ENCODE data around the gene LIN54. TPM values are rescaled to one million over a fixed set of nuclear protein-coding genes. Genes with fewer than 3 reads are reported as not detected.
A peak's percentile ranks its signal among the peaks of the same experiment; 100 is the strongest.
"Not testable (repeated sequence)": the region's sequence is repeated elsewhere in the genome, so short reads cannot be mapped to it uniquely, and the experiment has no call there.

The LIN54 gene
- total RNA-seq, 2 experiments from 2014 or later, result 47.6 to 48.9 TPM

DNA sequence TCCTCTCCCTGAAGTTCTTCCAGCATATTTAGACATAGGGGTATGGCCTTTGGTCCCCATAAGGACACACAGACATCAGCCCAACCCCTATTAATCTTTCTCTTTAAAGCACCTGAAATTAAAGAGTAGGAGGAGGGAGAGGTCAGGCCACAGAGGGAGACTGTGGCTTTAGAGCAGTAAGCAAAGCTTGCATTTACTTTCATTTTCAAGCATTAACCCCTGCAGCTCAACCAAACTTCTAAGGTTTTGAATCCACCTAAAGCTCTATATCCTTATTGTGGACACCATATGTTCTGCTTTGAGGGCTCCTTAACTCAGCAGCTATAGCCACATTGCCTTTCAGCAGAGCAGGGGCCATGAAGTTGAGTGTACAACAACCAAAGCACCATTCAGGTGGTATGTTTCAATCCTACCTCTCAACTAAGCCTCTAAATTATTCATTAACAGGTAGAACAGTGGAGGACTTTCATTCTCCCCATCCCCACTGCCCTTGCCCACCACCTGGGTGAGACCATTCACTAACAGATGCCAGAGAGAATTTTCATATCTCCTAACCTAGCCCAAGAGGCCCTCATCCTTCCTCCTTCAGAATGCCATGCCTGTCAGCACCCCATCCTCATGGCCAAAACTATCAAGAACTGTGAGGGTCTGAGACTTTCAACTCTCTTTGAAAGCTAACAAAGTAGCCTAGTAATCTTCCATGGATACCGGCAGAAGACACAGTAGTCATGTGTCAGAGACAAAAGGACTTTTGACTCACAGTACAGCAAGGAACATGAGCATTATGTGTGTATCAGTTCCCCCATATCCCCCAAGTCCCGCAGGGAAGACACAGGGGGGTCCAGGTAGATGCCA is 20.8 kb downstream of the LIN54 start:
- ChIA-PET CTCF (ENCODE audit: unreplicated experiment) (no interaction called here), POLR2A (interaction anchor here (0.6 to 1.0 kb wide), 7 partner anchors 12 to 300 kb away, joined by 3 to 5 read pairs (median 3); no protein-coding TSS in a partner anchor)
- H3K27ac ChIP-seq (ENCODE audit: low read depth, low read length, poor library complexity, severe bottlenecking), result peak overlapping the region; percentile 1
- H3K4me3 ChIP-seq (ENCODE audit: low read depth, low read length, poor library complexity, severe bottlenecking), result no peak overlapping the region
- 0 out of 2 replicates have a peak, but pooled peaks cover 3% of the 10 kb centered on the region for H4K20me1 ChIP-seq (ENCODE audit: insufficient read depth, low read length)
- H3K9me2 ChIP-seq (ENCODE audit: insufficient read depth, low read length), result no peaks in the 10 kb centered on the region
- DNase-seq (ENCODE audit: low spot score), result no peak
- no peak overlapping the region for H3K4me2 ChIP-seq (ENCODE audit: low read length)
- no peak overlapping the region for H2AFZ ChIP-seq (ENCODE audit: low read length)
- no TSS peak for BruUV-seq (replicated peaks)
- peaks cover 11% of the 10 kb centered on the region for H3K4me1 ChIP-seq (ENCODE audit: insufficient read depth, low read length, poor library complexity, severe bottlenecking)
- intact Hi-C loops (cut with micrococcal nuclease; ENCODE audit: unreplicated experiment), result no loop called here
- H3K9me3 ChIP-seq (ENCODE audit: low read length), result peaks cover 4% of the 10 kb centered on the region; the same call in 1 of the 2 replicates
- peaks cover 41% of the 10 kb centered on the region for H3K36me3 ChIP-seq (ENCODE audit: insufficient read depth, low read length)
- peaks cover 96% of the 10 kb centered on the region for H3K79me2 ChIP-seq (ENCODE audit: insufficient read depth, low read depth, low read length)
- TF ChIP-seq EZH2phosphoT487 (IDR thresholded peaks at IDR 0.05; ENCODE audit: borderline replicate concordance, low read depth, low read length), result no peak
- TF ChIP-seq, protein P1, sequence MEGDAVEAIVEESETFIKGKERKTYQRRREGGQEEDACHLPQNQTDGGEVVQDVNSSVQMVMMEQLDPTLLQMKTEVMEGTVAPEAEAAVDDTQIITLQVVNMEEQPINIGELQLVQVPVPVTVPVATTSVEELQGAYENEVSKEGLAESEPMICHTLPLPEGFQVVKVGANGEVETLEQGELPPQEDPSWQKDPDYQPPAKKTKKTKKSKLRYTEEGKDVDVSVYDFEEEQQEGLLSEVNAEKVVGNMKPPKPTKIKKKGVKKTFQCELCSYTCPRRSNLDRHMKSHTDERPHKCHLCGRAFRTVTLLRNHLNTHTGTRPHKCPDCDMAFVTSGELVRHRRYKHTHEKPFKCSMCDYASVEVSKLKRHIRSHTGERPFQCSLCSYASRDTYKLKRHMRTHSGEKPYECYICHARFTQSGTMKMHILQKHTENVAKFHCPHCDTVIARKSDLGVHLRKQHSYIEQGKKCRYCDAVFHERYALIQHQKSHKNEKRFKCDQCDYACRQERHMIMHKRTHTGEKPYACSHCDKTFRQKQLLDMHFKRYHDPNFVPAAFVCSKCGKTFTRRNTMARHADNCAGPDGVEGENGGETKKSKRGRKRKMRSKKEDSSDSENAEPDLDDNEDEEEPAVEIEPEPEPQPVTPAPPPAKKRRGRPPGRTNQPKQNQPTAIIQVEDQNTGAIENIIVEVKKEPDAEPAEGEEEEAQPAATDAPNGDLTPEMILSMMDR (conservative IDR thresholded peaks at IDR 0.05; ENCODE audit: low read length), result no peak

DNA sequence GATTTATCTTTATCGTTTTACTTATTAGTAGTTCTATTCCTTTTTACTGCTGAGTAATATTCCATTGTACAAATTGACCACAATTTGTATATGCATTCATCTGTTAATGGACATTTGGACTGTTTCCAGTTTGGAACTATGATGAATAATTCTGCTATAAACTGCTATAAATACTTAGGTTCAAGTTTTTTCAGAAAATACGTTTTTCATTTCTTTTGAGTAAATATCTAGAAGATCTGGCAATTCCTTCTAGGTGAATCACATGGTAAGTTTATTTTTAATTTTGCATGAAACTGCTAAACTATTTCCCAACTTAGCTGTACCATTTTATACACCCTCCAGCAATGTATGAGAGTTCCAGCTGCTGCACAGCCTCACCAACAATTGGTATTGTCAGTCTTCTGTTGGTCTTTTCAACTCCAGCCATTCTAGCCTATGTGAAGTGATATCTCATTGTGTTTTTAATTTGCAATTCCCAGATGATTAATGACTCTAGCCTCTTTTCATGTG is 22.2 kb downstream of the LIN54 start:
- Histone ChIP-seq H4K20me1 (ENCODE audit: insufficient read depth, low read length) (0 out of 2 replicates have a peak, but pooled peaks cover 3% of the 10 kb centered on the region), H2AFZ (ENCODE audit: low read length) (no peak overlapping the region), H3K79me2 (ENCODE audit: insufficient read depth, low read depth, low read length) (peaks cover 96% of the 10 kb centered on the region), H3K9me2 (ENCODE audit: insufficient read depth, low read length) (no peaks in the 10 kb centered on the region), H3K4me1 (ENCODE audit: insufficient read depth, low read length, poor library complexity, severe bottlenecking) (peaks cover 11% of the 10 kb centered on the region), H3K9me3 (ENCODE audit: low read length) (peaks cover 4% of the 10 kb centered on the region; the same call in 1 of the 2 replicates), H3K27ac (ENCODE audit: low read depth, low read length, poor library complexity, severe bottlenecking) (no peak overlapping the region), H3K4me2 (ENCODE audit: low read length) (no peak overlapping the region), H3K36me3 (ENCODE audit: insufficient read depth, low read length) (peaks cover 46% of the 10 kb centered on the region), H3K4me3 (ENCODE audit: low read depth, low read length, poor library complexity, severe bottlenecking) (no peak overlapping the region)
- intact Hi-C loops (cut with micrococcal nuclease; ENCODE audit: unreplicated experiment), result no loop called here
- POLR2A ChIA-PET, result interaction anchor here (0.6 to 1.0 kb wide), 4 partner anchors 17 to 112 kb away, joined by 3 to 4 read pairs (median 3); no protein-coding TSS in a partner anchor
- no TSS peak for BruUV-seq (replicated peaks)
- TF ChIP-seq EZH2phosphoT487 (IDR thresholded peaks at IDR 0.05; ENCODE audit: borderline replicate concordance, low read depth, low read length), result no peak
- TF ChIP-seq, protein P1 (conservative IDR thresholded peaks at IDR 0.05; ENCODE audit: low read length), result no peak
- no peak for DNase-seq (ENCODE audit: low spot score)
- CTCF ChIA-PET (ENCODE audit: unreplicated experiment), result no interaction called here

DNA sequence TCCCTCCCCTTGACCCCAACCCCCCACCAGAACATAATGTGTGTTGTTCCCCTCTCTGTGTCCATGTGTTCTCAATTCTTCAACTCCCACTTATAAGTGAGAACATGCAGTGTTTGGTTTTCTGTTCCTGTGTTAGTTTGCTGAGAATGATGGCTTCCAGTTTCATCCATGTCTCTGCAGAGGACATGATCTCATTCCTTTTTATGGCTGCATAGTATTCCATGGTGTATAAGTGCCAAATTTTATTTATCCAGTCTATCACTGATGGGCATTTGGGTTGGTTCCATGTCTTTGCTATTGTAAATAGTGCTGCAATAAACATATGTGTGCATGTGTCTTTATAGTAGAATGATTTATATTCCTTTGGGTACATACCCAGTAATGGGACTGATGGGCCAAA is 23.1 kb downstream of the LIN54 start:
- H3K79me2 ChIP-seq (ENCODE audit: insufficient read depth, low read depth, low read length), result peaks cover 90% of the 10 kb centered on the region
- H3K4me3 ChIP-seq (ENCODE audit: low read depth, low read length, poor library complexity, severe bottlenecking); H3K9me3 ChIP-seq (ENCODE audit: low read length); BruUV-seq (replicated peaks); H3K9me2 ChIP-seq (ENCODE audit: insufficient read depth, low read length); H2AFZ ChIP-seq (ENCODE audit: low read length); DNase-seq (ENCODE audit: low spot score); CTCF ChIA-PET (ENCODE audit: unreplicated experiment); H4K20me1 ChIP-seq (ENCODE audit: insufficient read depth, low read length); intact Hi-C loops (cut with micrococcal nuclease; ENCODE audit: unreplicated experiment); H3K4me2 ChIP-seq (ENCODE audit: low read length); H3K27ac ChIP-seq (ENCODE audit: low read depth, low read length, poor library complexity, severe bottlenecking): not testable (repeated sequence)
- POLR2A ChIA-PET, result interaction anchor here (1.0 kb wide), 2 partner anchors 16 to 46 kb away, joined by 3 read pairs; no protein-coding TSS in a partner anchor
- H3K4me1 ChIP-seq (ENCODE audit: insufficient read depth, low read length, poor library complexity, severe bottlenecking), result peaks cover 11% of the 10 kb centered on the region
- H3K36me3 ChIP-seq (ENCODE audit: insufficient read depth, low read length), result peaks cover 52% of the 10 kb centered on the region

All from OCI-LY7 (cell line).